Esophagus muscularis mucosa (tissue), 4 donors: Measurements from ENCODE around the gene SPACA5. TPM values are rescaled to one million over a fixed set of nuclear protein-coding genes. Genes with fewer than 3 reads are reported as not detected.

ENCODE experiments used
- DNase-seq: peaks from one replicate; pipeline ENCODE4 v3.0.0-alpha.2; 2017; ENCODE audit errors: extremely low spot score
- H3K27ac ChIP-seq, 4 donors: fragments of 200-600 bp; sonication (generic); replicated peaks in 1 of 4; 1 replicate in 3 of 4; 2 replicates in 1 of 4; pipeline ENCODE4 v1.5.1; 2016 to 2019; ENCODE audit warnings: mild to moderate bottlenecking in 1 of 4
- H3K27me3 ChIP-seq, 4 donors: fragments of 200-600 bp; sonication (generic); one replicate each; pipeline versions ENCODE4 v1.5.1 to v1.6.0; 2016 to 2019
- H3K36me3 ChIP-seq, 4 donors: fragments of 200-600 bp; sonication (generic); one replicate each; pipeline ENCODE4 v1.5.1; 2016 to 2019
- H3K4me1 ChIP-seq, 4 donors: fragments of 200-600 bp; sonication (generic); one replicate each; pipeline ENCODE4 v1.5.1; 2016 to 2019
- H3K4me3 ChIP-seq, 4 donors: fragments of 200-600 bp; sonication (generic); 1 replicate in 2 of 4; 2 replicates in 2 of 4; pipeline ENCODE4 v1.5.1; 2016 to 2019; ENCODE audit warnings: mild to moderate bottlenecking in 4 of 4, moderate library complexity in 1 of 4
- H3K9me3 ChIP-seq, 4 donors: fragments of 200-600 bp; sonication (generic); 1 replicate in 3 of 4; 2 replicates in 1 of 4; pipeline ENCODE4 v1.5.1; 2016 to 2019
- EP300 ChIP-seq: sonication (generic); formaldehyde crosslinking; IDR thresholded peaks from one replicate; pipeline ENCODE4 v1.6.1; 2017; ENCODE audit warnings: antibody characterized with exemption
- POLR2A ChIP-seq: fragments of 450-650 bp; IDR thresholded peaks from one replicate; pipeline ENCODE4 v1.6.1; 2017; ENCODE audit warnings: antibody characterized with exemption, moderate library complexity, mild to moderate bottlenecking, low read depth
- POLR2AphosphoS5 ChIP-seq, 2 donors: sonication (generic); formaldehyde crosslinking; IDR thresholded peaks; one replicate each; pipeline ENCODE4 v1.6.1; 2017; ENCODE audit warnings: antibody characterized with exemption in 2 of 2
- WGBS: methylation state at CpG from one replicate; pipeline ENCODE4 v1.1.5; 2018; 5-methylcytosine and 5-hydroxymethylcytosine counted together
- intact Hi-C: fragments of 100-400 bp; cut with DNase I; formaldehyde crosslinking; loops from one replicate; pipeline ENCODE4 v1.15.1; 2023
- total RNA-seq, 4 donors: library from RNA; depleted of rRNA; stranded (reverse); fragments of >200 nt; gene quantifications; one replicate each; pipeline versions ENCODE4 v1.1.0 to v1.2.1, GENCODE V29; 2016
- TF ChIP-seq, protein P1 (sequence below), 3 experiments: fragments of 200-600 bp in 2 of 3; fragments of 450-650 bp in 1 of 3; sonication (generic) in 2 of 3; IDR thresholded peaks; one replicate each; pipeline ENCODE4 v1.5.1; 2017 to 2019; ENCODE audit warnings: antibody characterized with exemption in 3 of 3, mild to moderate bottlenecking in 2 of 3, moderate library complexity in 1 of 3

The SPACA5 gene
- total RNA-seq, 4 donors from 2014 or later, result not detected

GRCh38 chrX:48046846-48047245, 40.1 kb downstream of the SPACA5 start:
- Histone ChIP-seq H3K27ac (peak overlapping the region in 1 of 4 donors; percentile 46), H3K9me3 (no peaks in the 10 kb centered on the region), H3K4me3 (no peak overlapping the region), H3K36me3 (no peaks in the 10 kb centered on the region), H3K4me1 (no peaks in the 10 kb centered on the region), H3K27me3 (no peaks in the 10 kb centered on the region)
- intact Hi-C loops, result no loop called here
- DNase-seq, result no peak
- 70% methylated on average over 5 of the region's 5 CpGs for WGBS
- TF ChIP-seq POLR2AphosphoS5 (IDR thresholded peaks at IDR 0.05), result no peak
- TF ChIP-seq, protein P1, sequence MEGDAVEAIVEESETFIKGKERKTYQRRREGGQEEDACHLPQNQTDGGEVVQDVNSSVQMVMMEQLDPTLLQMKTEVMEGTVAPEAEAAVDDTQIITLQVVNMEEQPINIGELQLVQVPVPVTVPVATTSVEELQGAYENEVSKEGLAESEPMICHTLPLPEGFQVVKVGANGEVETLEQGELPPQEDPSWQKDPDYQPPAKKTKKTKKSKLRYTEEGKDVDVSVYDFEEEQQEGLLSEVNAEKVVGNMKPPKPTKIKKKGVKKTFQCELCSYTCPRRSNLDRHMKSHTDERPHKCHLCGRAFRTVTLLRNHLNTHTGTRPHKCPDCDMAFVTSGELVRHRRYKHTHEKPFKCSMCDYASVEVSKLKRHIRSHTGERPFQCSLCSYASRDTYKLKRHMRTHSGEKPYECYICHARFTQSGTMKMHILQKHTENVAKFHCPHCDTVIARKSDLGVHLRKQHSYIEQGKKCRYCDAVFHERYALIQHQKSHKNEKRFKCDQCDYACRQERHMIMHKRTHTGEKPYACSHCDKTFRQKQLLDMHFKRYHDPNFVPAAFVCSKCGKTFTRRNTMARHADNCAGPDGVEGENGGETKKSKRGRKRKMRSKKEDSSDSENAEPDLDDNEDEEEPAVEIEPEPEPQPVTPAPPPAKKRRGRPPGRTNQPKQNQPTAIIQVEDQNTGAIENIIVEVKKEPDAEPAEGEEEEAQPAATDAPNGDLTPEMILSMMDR (IDR thresholded peaks at IDR 0.05), result no peak
- no peak for TF ChIP-seq POLR2A
- no peak for TF ChIP-seq EP300

GRCh38 chrX:48058621-48059295, 52.0 kb downstream of the SPACA5 start:
- 88% methylated on average over 2 of the region's 2 CpGs for WGBS
- Histone ChIP-seq H3K27me3 (no peaks in the 10 kb centered on the region), H3K4me3 (no peak overlapping the region), H3K36me3 (peaks cover 16 to 45% (median 28%) of the 10 kb centered on the region in 4 donors), H3K4me1 (no peaks in the 10 kb centered on the region), H3K9me3 (peaks cover 0 to 29% (median 0%) of the 10 kb centered on the region in 4 donors), H3K27ac (no peak overlapping the region)
- intact Hi-C loops, result no loop called here
- TF ChIP-seq POLR2A (no peak), POLR2AphosphoS5 (IDR thresholded peaks at IDR 0.05) (no peak), EP300 (no peak)
- TF ChIP-seq, protein P1 (IDR thresholded peaks at IDR 0.05), result no peak
- no peak for DNase-seq

DNA sequence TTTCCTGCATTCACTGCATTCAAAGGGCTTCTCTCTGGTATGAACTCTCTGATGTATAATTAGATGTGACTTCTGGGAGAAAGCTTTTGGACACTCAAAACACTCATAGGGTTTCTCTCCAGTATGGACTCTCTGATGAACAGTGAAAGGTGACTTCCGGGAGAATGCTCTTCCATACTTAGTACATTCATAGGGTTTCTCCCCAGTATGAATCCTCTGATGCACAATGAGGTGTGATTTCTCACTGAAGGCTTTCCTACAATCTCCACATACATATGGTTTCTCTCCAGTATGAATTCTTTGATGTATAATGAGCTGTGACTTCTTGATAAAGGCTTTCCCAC, 52.5 kb downstream of the SPACA5 start:
- DNase-seq, result no peak
- Histone ChIP-seq H3K27ac (no peak overlapping the region), H3K9me3 (peaks cover 0 to 29% (median 0%) of the 10 kb centered on the region in 4 donors), H3K4me1 (no peaks in the 10 kb centered on the region), H3K27me3 (no peaks in the 10 kb centered on the region), H3K4me3 (no peak overlapping the region), H3K36me3 (peaks cover 16 to 46% (median 30%) of the 10 kb centered on the region in 4 donors)
- intact Hi-C loops, result no loop called here
- TF ChIP-seq, protein P1 (IDR thresholded peaks at IDR 0.05), result no peak
- TF ChIP-seq EP300 (no peak), POLR2A (no peak), POLR2AphosphoS5 (IDR thresholded peaks at IDR 0.05) (no peak)
- WGBS, result 90% methylated on average over 1 of the region's 1 CpG

Other genes starting within 250 kb of the SPACA5 start
- 10 to 100 TPM in 1 of 4 donors, 1 to 10 TPM in 3; 4.8 to 12.6 (median 5.5) TPM for gene ZNF81, start 170.1 kb upstream of the SPACA5 start, total RNA-seq
- 1 to 10 TPM; 3.5 to 6.2 (median 3.9) TPM for gene ZNF182, start 3.0 kb upstream of the SPACA5 start, total RNA-seq
- 1 to 10 TPM; 2.3 to 5.4 (median 3.1) TPM for gene ZNF630, start 64.7 kb downstream of the SPACA5 start, total RNA-seq
- gene SPACA5B, start 123.6 kb downstream of the SPACA5 start, total RNA-seq, result not detected
- not detected for gene SSX5, start 189.8 kb downstream of the SPACA5 start, total RNA-seq
- gene SSX1, start 248.4 kb downstream of the SPACA5 start, total RNA-seq, result not detected